Neural cell (in vitro differentiated cells): Measurements from ENCODE around the gene PPFIBP1.
"Not testable (repeated sequence)": the region's sequence is repeated elsewhere in the genome, so short reads cannot be mapped to it uniquely, and the experiment has no call there.

Source experiments
- CTCF ChIP-seq: fragments of 450-650 bp; IDR thresholded peaks from 2 replicates; pipeline ENCODE4 v1.5.1; 2014; ENCODE audit warnings: antibody characterized with exemption, mild to moderate bottlenecking, moderate library complexity; ENCODE audit not compliant: poor library complexity, severe bottlenecking
- EP300 ChIP-seq: fragments of 450-650 bp; conservative IDR thresholded peaks from 2 replicates; pipeline ENCODE4 v1.6.1; 2014; ENCODE audit warnings: antibody characterized with exemption, mild to moderate bottlenecking, moderate library complexity; ENCODE audit not compliant: poor library complexity, severe bottlenecking
- EZH2 ChIP-seq: fragments of 200-600, 300-800 bp; shearing (Covaris generic), sonication (generic); IDR thresholded peaks from 2 replicates; pipeline ENCODE4 v1.6.1; 2014; ENCODE audit warnings: antibody characterized with exemption, low read length, borderline replicate concordance, mild to moderate bottlenecking; ENCODE audit not compliant: insufficient read depth, poor library complexity, severe bottlenecking
- MXI1 ChIP-seq: fragments of 450-650 bp; conservative IDR thresholded peaks from 2 replicates; pipeline ENCODE4 v1.6.1; 2014; ENCODE audit warnings: antibody characterized with exemption, mild to moderate bottlenecking; ENCODE audit not compliant: poor library complexity, severe bottlenecking
- RAD21 ChIP-seq: fragments of 450-650 bp; conservative IDR thresholded peaks from 2 replicates; pipeline ENCODE4 v1.6.1; 2014; ENCODE audit warnings: antibody characterized with exemption, mild to moderate bottlenecking, moderate library complexity
- SMC3 ChIP-seq: fragments of 450-650 bp; conservative IDR thresholded peaks from 2 replicates; pipeline ENCODE4 v1.6.1; 2014; ENCODE audit warnings: antibody characterized with exemption, mild to moderate bottlenecking, moderate library complexity; ENCODE audit not compliant: poor library complexity
- TAF1 ChIP-seq: IDR thresholded peaks from 2 replicates; pipeline ENCODE4 v1.6.1; 2012; ENCODE audit warnings: low read depth
- TF ChIP-seq, protein P1 (sequence below): IDR thresholded peaks from 2 replicates; pipeline ENCODE4 v1.6.1; 2012; ENCODE audit warnings: borderline replicate concordance

DNA sequence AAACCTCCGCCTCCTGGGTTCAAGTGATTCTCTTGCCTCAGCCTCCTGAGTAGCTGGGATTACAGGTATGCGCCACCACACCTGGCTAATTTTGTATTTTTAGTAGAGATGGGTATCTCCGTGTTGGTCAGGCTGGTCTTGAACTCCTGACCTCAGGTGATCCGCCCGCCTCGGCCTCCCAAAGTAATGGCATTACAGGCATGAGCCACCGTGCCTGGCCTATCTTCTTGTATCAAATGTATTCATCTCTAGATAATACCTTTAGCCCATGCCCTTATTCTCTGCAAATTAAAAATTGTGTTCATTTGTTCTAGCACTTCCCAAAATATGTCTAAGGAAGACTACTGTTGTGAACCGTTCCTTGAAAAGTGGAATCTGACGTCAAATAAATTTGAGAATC is 210.3 kb downstream of the PPFIBP1 start:
- not testable (repeated sequence) for TF ChIP-seq CTCF, EP300, SMC3, EZH2, RAD21, TAF1, MXI1
- TF ChIP-seq, protein P1, sequence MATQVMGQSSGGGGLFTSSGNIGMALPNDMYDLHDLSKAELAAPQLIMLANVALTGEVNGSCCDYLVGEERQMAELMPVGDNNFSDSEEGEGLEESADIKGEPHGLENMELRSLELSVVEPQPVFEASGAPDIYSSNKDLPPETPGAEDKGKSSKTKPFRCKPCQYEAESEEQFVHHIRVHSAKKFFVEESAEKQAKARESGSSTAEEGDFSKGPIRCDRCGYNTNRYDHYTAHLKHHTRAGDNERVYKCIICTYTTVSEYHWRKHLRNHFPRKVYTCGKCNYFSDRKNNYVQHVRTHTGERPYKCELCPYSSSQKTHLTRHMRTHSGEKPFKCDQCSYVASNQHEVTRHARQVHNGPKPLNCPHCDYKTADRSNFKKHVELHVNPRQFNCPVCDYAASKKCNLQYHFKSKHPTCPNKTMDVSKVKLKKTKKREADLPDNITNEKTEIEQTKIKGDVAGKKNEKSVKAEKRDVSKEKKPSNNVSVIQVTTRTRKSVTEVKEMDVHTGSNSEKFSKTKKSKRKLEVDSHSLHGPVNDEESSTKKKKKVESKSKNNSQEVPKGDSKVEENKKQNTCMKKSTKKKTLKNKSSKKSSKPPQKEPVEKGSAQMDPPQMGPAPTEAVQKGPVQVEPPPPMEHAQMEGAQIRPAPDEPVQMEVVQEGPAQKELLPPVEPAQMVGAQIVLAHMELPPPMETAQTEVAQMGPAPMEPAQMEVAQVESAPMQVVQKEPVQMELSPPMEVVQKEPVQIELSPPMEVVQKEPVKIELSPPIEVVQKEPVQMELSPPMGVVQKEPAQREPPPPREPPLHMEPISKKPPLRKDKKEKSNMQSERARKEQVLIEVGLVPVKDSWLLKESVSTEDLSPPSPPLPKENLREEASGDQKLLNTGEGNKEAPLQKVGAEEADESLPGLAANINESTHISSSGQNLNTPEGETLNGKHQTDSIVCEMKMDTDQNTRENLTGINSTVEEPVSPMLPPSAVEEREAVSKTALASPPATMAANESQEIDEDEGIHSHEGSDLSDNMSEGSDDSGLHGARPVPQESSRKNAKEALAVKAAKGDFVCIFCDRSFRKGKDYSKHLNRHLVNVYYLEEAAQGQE: not testable (repeated sequence)
